Erythroblast (primary cell): ENCODE data around the gene HOATZ.

ENCODE experiments used
- GATA1 ChIP-seq: IDR thresholded peaks from 2 replicates; pipeline ENCODE4 v1.6.1; 2011; ENCODE audit warnings: low read depth, mild to moderate bottlenecking, control low read depth, low read length, moderate library complexity
- POLR2A ChIP-seq: IDR thresholded peaks from 2 replicates; pipeline ENCODE4 v1.6.1; 2011; ENCODE audit warnings: mild to moderate bottlenecking, low read length

DNA sequence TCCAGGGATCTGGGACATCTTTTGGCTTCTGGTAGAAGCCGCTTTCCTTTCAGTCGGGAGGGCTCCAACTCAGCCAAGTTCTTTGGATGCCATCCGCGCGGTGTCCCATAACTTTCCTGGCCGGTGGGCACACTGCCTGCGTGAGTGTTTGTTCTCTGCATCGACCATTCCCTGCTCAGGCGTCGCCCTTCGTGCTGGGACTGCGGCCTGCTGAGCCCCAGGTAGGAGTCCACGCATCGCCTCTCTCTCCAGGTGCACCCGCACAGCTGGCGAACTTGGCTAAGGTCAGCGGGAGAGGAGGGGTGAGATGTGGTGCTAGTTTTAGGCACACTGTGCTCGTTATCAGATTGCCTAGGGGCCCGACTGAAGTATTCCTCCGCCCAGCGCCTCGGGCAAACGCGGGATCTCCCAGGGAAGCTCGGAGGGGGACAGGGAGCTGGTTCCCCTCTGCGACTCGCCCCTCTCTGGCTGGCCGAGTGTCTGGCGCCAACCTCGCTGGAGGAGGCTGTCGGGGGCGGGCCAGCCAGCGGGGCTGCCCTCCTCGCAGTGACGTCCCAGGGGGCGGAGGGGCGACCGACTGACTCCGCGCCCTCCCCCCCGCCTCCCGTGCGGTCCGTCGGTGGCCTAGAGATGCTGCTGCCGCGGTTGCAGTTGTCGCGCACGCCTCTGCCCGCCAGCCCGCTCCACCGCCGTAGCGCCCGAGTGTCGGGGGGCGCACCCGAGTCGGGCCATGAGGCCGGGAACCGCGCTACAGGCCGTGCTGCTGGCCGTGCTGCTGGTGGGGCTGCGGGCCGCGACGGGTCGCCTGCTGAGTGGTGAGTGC lies 25.7 kb downstream of the HOATZ start, which contains the start of gene LAYN:
- TF ChIP-seq POLR2A (no peak), GATA1 (no peak)
